Vagina (tissue), 2 donors: ENCODE data around the gene RDH11. TPM values are rescaled to one million over a fixed set of nuclear protein-coding genes. Genes with fewer than 3 reads are reported as not detected.

ENCODE experiments used
- DNase-seq, 2 donors: peaks; one replicate each; pipeline ENCODE4 v3.0.0-alpha.2; 2017; ENCODE audit errors: extremely low spot score in 2 of 2
- H3K27ac ChIP-seq: fragments of 200-600 bp; sonication (generic); one replicate; pipeline ENCODE4 v1.5.1; 2019
- H3K27me3 ChIP-seq: fragments of 200-600 bp; sonication (generic); one replicate; pipeline ENCODE4 v1.5.1; 2019
- H3K36me3 ChIP-seq, 2 donors: fragments of 200-600 bp; sonication (generic); one replicate each; pipeline ENCODE4 v1.5.1; 2017 to 2019
- H3K4me1 ChIP-seq: fragments of 200-600 bp; sonication (generic); one replicate; pipeline ENCODE4 v1.5.1; 2019
- H3K4me3 ChIP-seq, 2 donors: fragments of 200-600 bp; sonication (generic); 1 replicate in 1 of 2; 2 replicates in 1 of 2; pipeline ENCODE4 v1.5.1; 2016 to 2019
- H3K9me3 ChIP-seq: fragments of 200-600 bp; sonication (generic); one replicate; pipeline ENCODE4 v1.5.1; 2019
- CTCF ChIP-seq, 3 experiments: fragments of 450-650 bp in 2 of 3; fragments of 200-600 bp in 1 of 3; sonication (generic) in 1 of 3; IDR thresholded peaks; one replicate each; pipeline ENCODE4 v1.5.1; 2017 to 2019; ENCODE audit warnings: antibody characterized with exemption in 3 of 3, mild to moderate bottlenecking in 2 of 3, moderate library complexity in 2 of 3
- POLR2A ChIP-seq, 2 donors: fragments of 450-650 bp; IDR thresholded peaks; one replicate each; pipeline ENCODE4 v1.6.1; 2017; ENCODE audit warnings: antibody characterized with exemption in 2 of 2, mild to moderate bottlenecking in 2 of 2, moderate library complexity in 2 of 2
- POLR2AphosphoS5 ChIP-seq, 2 donors: sonication (generic); formaldehyde crosslinking; IDR thresholded peaks; one replicate each; pipeline ENCODE4 v1.9.0; 2017; ENCODE audit warnings: antibody characterized with exemption in 2 of 2, mild to moderate bottlenecking in 2 of 2, low read depth in 1 of 2; ENCODE audit not compliant: insufficient read depth in 1 of 2
- intact Hi-C: fragments of 100-400 bp; cut with DNase I; formaldehyde crosslinking; loops from one replicate; pipeline ENCODE4 v1.15.1; 2023
- total RNA-seq: library from RNA; depleted of rRNA; stranded (reverse); fragments of >200 nt; gene quantifications from one replicate; pipeline ENCODE4 v1.2.3, GENCODE V29; 2016

Gene RDH11
- total RNA-seq, 1 donor from 2014 or later: 44.0 TPM

- DNase-seq: no peak
- TF ChIP-seq POLR2AphosphoS5 (IDR thresholded peaks at IDR 0.05; ENCODE audit: insufficient read depth in 1 of 2, low read depth in 1 of 2): no peak
- TF ChIP-seq POLR2A (IDR thresholded peaks at IDR 0.05): no peak
- no peak for TF ChIP-seq CTCF (IDR thresholded peaks at IDR 0.05)
- H3K27me3 ChIP-seq: no peaks in the 10 kb centered on the region
- H3K4me1 ChIP-seq: no peaks in the 10 kb centered on the region
- H3K36me3 ChIP-seq: peaks cover 0 to 14% of the 10 kb centered on the region in 2 donors
- no peak overlapping the region for H3K27ac ChIP-seq
- H3K9me3 ChIP-seq: no peaks in the 10 kb centered on the region
- intact Hi-C loops: no loop called here
- H3K4me3 ChIP-seq: no peak overlapping the region
These were observed 51.9 kb downstream of the RDH11 start for GRCh38 chr14:67643713-67644112.

GRCh38 chr14:67641902-67642749, 53.4 kb downstream of the RDH11 start:
- no peaks in the 10 kb centered on the region for H3K27me3 ChIP-seq
- DNase-seq: no peak
- H3K36me3 ChIP-seq: peaks cover 0 to 4% of the 10 kb centered on the region in 2 donors
- H3K4me1 ChIP-seq: no peaks in the 10 kb centered on the region
- no peaks in the 10 kb centered on the region for H3K9me3 ChIP-seq
- no peak for TF ChIP-seq CTCF (IDR thresholded peaks at IDR 0.05)
- no peak for TF ChIP-seq POLR2A (IDR thresholded peaks at IDR 0.05)
- no peak for TF ChIP-seq POLR2AphosphoS5 (IDR thresholded peaks at IDR 0.05; ENCODE audit: insufficient read depth in 1 of 2, low read depth in 1 of 2)
- intact Hi-C loops: no loop called here
- no peak overlapping the region for H3K4me3 ChIP-seq
- H3K27ac ChIP-seq: no peak overlapping the region

DNA sequence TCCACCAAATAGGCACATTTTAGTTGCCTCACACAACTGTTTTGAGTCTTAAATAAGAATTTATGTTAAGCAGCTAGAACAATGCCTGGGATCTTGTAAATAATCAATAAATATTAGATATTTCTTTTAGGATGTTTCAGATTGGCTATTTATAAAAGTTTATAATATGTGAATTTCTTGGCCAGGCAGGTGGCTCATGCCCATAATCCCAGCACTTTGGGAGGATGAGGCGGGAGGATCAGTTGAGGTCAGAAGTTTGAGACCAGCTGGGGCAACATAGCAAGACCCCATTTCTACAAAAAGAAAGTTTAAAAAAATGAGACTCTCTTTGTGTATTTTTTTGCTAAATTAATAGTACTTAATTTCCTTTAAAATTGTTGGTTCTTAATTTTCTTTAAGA, 54.1 kb downstream of the RDH11 start:
- no peaks in the 10 kb centered on the region for H3K4me1 ChIP-seq
- H3K4me3 ChIP-seq: no peak overlapping the region
- peaks cover 0 to 3% of the 10 kb centered on the region in 2 donors for H3K36me3 ChIP-seq
- H3K9me3 ChIP-seq: no peaks in the 10 kb centered on the region
- DNase-seq: no peak
- no peak overlapping the region for H3K27ac ChIP-seq
- TF ChIP-seq POLR2AphosphoS5 (IDR thresholded peaks at IDR 0.05; ENCODE audit: insufficient read depth in 1 of 2, low read depth in 1 of 2) (no peak), CTCF (IDR thresholded peaks at IDR 0.05) (no peak), POLR2A (IDR thresholded peaks at IDR 0.05) (no peak)
- intact Hi-C loops: no loop called here
- H3K27me3 ChIP-seq: no peaks in the 10 kb centered on the region

DNA sequence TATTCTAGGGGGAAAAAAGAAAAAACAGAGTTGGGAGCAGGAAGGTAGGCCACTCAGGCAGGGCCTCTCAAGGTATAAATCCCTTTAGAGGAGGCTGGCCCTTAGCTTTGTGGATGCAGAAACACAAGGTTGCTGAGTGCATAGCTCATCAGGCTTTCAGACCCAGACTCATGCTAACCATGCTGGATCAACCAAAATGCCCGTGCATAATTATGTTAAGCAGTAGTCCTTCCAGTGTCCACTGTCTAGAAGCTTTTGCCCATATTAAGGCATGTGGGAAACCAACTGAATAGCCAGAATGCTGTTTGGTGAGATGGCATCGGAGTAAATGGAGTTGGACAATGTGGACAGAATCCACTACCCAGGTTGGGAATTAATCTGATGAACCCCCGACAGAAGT, 56.9 kb downstream of the RDH11 start:
- TF ChIP-seq POLR2A (IDR thresholded peaks at IDR 0.05) (no peak), POLR2AphosphoS5 (IDR thresholded peaks at IDR 0.05; ENCODE audit: insufficient read depth in 1 of 2, low read depth in 1 of 2) (no peak), CTCF (IDR thresholded peaks at IDR 0.05) (no peak)
- Histone ChIP-seq H3K9me3 (no peaks in the 10 kb centered on the region), H3K4me3 (no peak overlapping the region), H3K36me3 (no peaks in the 10 kb centered on the region), H3K27ac (no peak overlapping the region), H3K4me1 (no peaks in the 10 kb centered on the region), H3K27me3 (no peaks in the 10 kb centered on the region)
- no peak for DNase-seq
- intact Hi-C loops: no loop called here

DNA sequence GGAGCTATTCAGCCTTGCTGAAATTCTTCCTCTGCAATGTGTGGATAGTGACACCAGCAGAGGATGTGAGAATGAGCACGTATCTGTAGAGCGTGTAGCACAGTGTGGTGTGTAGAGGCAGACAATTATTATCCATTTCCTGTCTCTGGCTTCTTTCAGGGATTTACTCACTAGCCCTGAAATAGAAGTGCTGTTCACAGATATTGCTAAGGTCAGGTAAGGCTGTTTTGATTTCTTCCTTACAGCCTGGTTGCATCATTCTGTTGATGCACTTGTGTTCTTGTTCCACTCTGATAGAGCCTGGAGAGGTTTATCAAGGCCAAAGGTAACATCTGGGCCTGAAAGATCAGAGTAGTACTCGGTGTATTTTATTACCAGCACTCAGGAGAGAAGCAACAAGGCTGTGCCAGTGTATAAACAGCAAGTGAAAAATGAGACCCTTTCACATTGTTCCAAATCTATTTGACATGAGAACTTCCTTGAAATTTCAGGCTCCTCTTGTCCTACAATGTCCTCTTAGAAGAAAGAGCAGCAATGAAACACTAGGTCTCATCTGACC, 59.1 kb downstream of the RDH11 start:
- intact Hi-C loops: no loop called here
- no peak overlapping the region for H3K4me3 ChIP-seq
- no peaks in the 10 kb centered on the region for H3K9me3 ChIP-seq
- no peaks in the 10 kb centered on the region for H3K27me3 ChIP-seq
- H3K27ac ChIP-seq: no peak overlapping the region
- TF ChIP-seq CTCF (IDR thresholded peaks at IDR 0.05) (no peak), POLR2AphosphoS5 (IDR thresholded peaks at IDR 0.05; ENCODE audit: insufficient read depth in 1 of 2, low read depth in 1 of 2) (no peak), POLR2A (IDR thresholded peaks at IDR 0.05) (no peak)
- no peaks in the 10 kb centered on the region for H3K36me3 ChIP-seq
- H3K4me1 ChIP-seq: no peaks in the 10 kb centered on the region
- no peak for DNase-seq
